H9 (cell line): ENCODE measurements around the gene CLEC16A. TPM values are rescaled to one million over a fixed set of nuclear protein-coding genes. Genes with fewer than 3 reads are reported as not detected.

Source experiments
- DNase-seq: peaks from one replicate; pipeline ENCODE4 v3.0.0-alpha.2; 2017
- H2AFZ ChIP-seq: one replicate; pipeline ENCODE4 v1.6.1; 2013; ENCODE audit warnings: mild to moderate bottlenecking, low read length, control low read depth, moderate library complexity
- H2AK5ac ChIP-seq: 2 replicates; pipeline ENCODE4 v1.6.1; 2013; ENCODE audit warnings: low read length, control low read depth, mixed read lengths; ENCODE audit not compliant: insufficient read length
- H2BK120ac ChIP-seq: one replicate; pipeline ENCODE4 v1.6.1; 2013; ENCODE audit warnings: low read depth, mild to moderate bottlenecking, low read length, control low read depth, inconsistent platforms; ENCODE audit not compliant: poor library complexity, severe bottlenecking
- H2BK12ac ChIP-seq: 2 replicates; pipeline ENCODE4 v1.6.1; 2013; ENCODE audit warnings: low read length, control low read depth, mixed read lengths, low read depth; ENCODE audit not compliant: insufficient read length
- H2BK15ac ChIP-seq: 2 replicates; pipeline ENCODE4 v1.6.1; 2013; ENCODE audit warnings: low read depth, low read length, control low read depth
- H2BK20ac ChIP-seq: one replicate; pipeline ENCODE4 v1.6.1; 2013; ENCODE audit warnings: low read depth, mild to moderate bottlenecking, low read length, control low read depth, inconsistent platforms; ENCODE audit not compliant: poor library complexity, severe bottlenecking
- H2BK5ac ChIP-seq: 2 replicates; pipeline ENCODE4 v1.6.1; 2013; ENCODE audit warnings: low read length, control low read depth, mixed read lengths; ENCODE audit not compliant: insufficient read length
- H3K14ac ChIP-seq: 2 replicates; pipeline ENCODE4 v1.6.1; 2013; ENCODE audit warnings: low read length, control low read depth; ENCODE audit not compliant: insufficient read depth
- H3K18ac ChIP-seq: 2 replicates; pipeline ENCODE4 v1.6.1; 2013; ENCODE audit warnings: low read depth, mild to moderate bottlenecking, mixed read lengths, low read length, control low read depth; ENCODE audit not compliant: insufficient read length
- H3K23ac ChIP-seq: 2 replicates; pipeline ENCODE4 v1.6.1; 2013; ENCODE audit warnings: low read length, control low read depth, mixed read lengths, low read depth; ENCODE audit not compliant: insufficient read length
- H3K23me2 ChIP-seq: 2 replicates; pipeline ENCODE4 v1.6.1; 2013; ENCODE audit warnings: low read depth, mild to moderate bottlenecking, mixed read lengths, low read length, control low read depth; ENCODE audit not compliant: insufficient read length, poor library complexity, severe bottlenecking
- H3K27ac ChIP-seq: 2 replicates; pipeline ENCODE4 v1.5.1; 2013; ENCODE audit warnings: low read length, control low read depth, mixed read lengths, low read depth; ENCODE audit not compliant: insufficient read length
- H3K27me3 ChIP-seq: 2 replicates; pipeline ENCODE4 v1.6.1; 2013; ENCODE audit warnings: low read length, control low read depth, inconsistent platforms; ENCODE audit not compliant: insufficient read depth
- H3K4ac ChIP-seq: 2 replicates; pipeline ENCODE4 v1.6.1; 2013; ENCODE audit warnings: low read depth, mild to moderate bottlenecking, control low read depth, inconsistent platforms, low read length, moderate library complexity
- H3K4me1 ChIP-seq: 2 replicates; pipeline ENCODE4 v1.6.1; 2013; ENCODE audit warnings: low read length, control low read depth, inconsistent platforms; ENCODE audit not compliant: insufficient read depth
- H3K4me2 ChIP-seq: 2 replicates; pipeline ENCODE4 v1.6.1; 2013; ENCODE audit warnings: low read length, control low read depth, mixed read lengths; ENCODE audit not compliant: insufficient read length, insufficient read depth
- H3K56ac ChIP-seq: 2 replicates; pipeline ENCODE4 v1.6.1; 2013; ENCODE audit warnings: low read depth, mild to moderate bottlenecking, mixed read lengths, low read length, control low read depth; ENCODE audit not compliant: insufficient read length
- H3K79me1 ChIP-seq: 2 replicates; pipeline ENCODE4 v1.6.1; 2013; ENCODE audit warnings: low read depth, mild to moderate bottlenecking, moderate library complexity, low read length, control low read depth, inconsistent platforms; ENCODE audit not compliant: insufficient read depth, poor library complexity, severe bottlenecking
- H3K79me2 ChIP-seq: 2 replicates; pipeline ENCODE4 v1.6.1; 2013; ENCODE audit warnings: low read length, control low read depth, inconsistent platforms; ENCODE audit not compliant: insufficient read depth
- H3K9ac ChIP-seq: 2 replicates; pipeline ENCODE4 v1.6.1; 2013; ENCODE audit warnings: low read length, control low read depth, mixed read lengths; ENCODE audit not compliant: insufficient read length; ENCODE audit errors: extremely low read depth
- H3K9me3 ChIP-seq: one replicate; pipeline ENCODE4 v1.6.1; 2013; ENCODE audit warnings: low read depth, low read length, inconsistent platforms; ENCODE audit not compliant: control insufficient read depth
- H3T11ph ChIP-seq: one replicate; pipeline ENCODE4 v1.6.1; 2013; ENCODE audit warnings: mild to moderate bottlenecking, low read length, control low read depth, inconsistent platforms
- H4K20me1 ChIP-seq: one replicate; pipeline ENCODE4 v1.6.1; 2013; ENCODE audit not compliant: control insufficient read depth, insufficient read length, insufficient read depth
- H4K5ac ChIP-seq: 2 replicates; pipeline ENCODE4 v1.6.1; 2013; ENCODE audit warnings: low read depth, mild to moderate bottlenecking, mixed read lengths, low read length, control low read depth; ENCODE audit not compliant: insufficient read length
- H4K8ac ChIP-seq: replicated peaks from 2 replicates; pipeline ENCODE4 v1.6.1; 2013; ENCODE audit warnings: low read length, control low read depth, mixed read lengths, low read depth; ENCODE audit not compliant: insufficient read length
- H4K91ac ChIP-seq: 2 replicates; pipeline ENCODE4 v1.6.1; 2013; ENCODE audit warnings: low read depth, mild to moderate bottlenecking, moderate library complexity, mixed read lengths, low read length, control low read depth; ENCODE audit not compliant: insufficient read length
- H3K27ac Mint-ChIP-seq, 3 experiments: 2 replicates in 2 of 3; 3 replicates in 1 of 3; pipeline ENCODE4 v1.8.0; 2020 to 2021; ENCODE audit warnings: mixed read lengths in 3 of 3, mild to moderate bottlenecking in 1 of 3, moderate library complexity in 1 of 3
- H3K27me3 Mint-ChIP-seq: 2 replicates; pipeline ENCODE4 v1.8.0; 2021; ENCODE audit warnings: low read depth, mild to moderate bottlenecking, moderate library complexity, mixed read lengths
- H3K36me3 Mint-ChIP-seq, 3 experiments: 2 replicates in 2 of 3; 3 replicates in 1 of 3; pipeline ENCODE4 v1.8.0; 2020 to 2021; ENCODE audit warnings: low read depth in 3 of 3, mixed read lengths in 3 of 3; ENCODE audit not compliant: insufficient read depth in 1 of 3
- H3K4me1 Mint-ChIP-seq, 2 experiments: 2 replicates each; pipeline ENCODE4 v1.8.0; 2020; ENCODE audit warnings: mixed read lengths in 2 of 2
- H3K4me3 Mint-ChIP-seq, 2 experiments: 2 replicates in 1 of 2; 3 replicates in 1 of 2; pipeline ENCODE4 v1.8.0; 2020 to 2021; ENCODE audit warnings: mild to moderate bottlenecking in 2 of 2, mixed read lengths in 2 of 2, moderate library complexity in 1 of 2
- H3K9me3 Mint-ChIP-seq, 2 experiments: 2 replicates in 1 of 2; 3 replicates in 1 of 2; pipeline ENCODE4 v1.8.0; 2020; ENCODE audit warnings: mild to moderate bottlenecking in 2 of 2, mixed read lengths in 2 of 2, moderate library complexity in 1 of 2
- CTCF ChIP-seq: fragments of 200-600 bp; sonication (generic); conservative IDR thresholded peaks from 3 replicates; pipeline ENCODE4 v1.8.0; 2021; ENCODE audit warnings: antibody characterized with exemption, mild to moderate bottlenecking
- WGBS: extraction: QIAGEN DNeasy Blood & Tissue Kit; methylation state at CpG from one replicate; pipeline ENCODE4 v1.1.7; 2013; ENCODE audit warnings: missing lambda C conversion rate, low lambda C conversion rate, mixed read lengths; ENCODE audit not compliant: insufficient read length; ENCODE audit errors: extremely low coverage; 5-methylcytosine and 5-hydroxymethylcytosine counted together
- total RNA-seq: library from RNA; stranded (reverse); gene quantifications from 2 replicates; pipeline ENCODE4 v1.2.1, GENCODE V29; 2021

The CLEC16A gene
- total RNA-seq, 1 experiment from 2014 or later = 15.2 TPM

DNA sequence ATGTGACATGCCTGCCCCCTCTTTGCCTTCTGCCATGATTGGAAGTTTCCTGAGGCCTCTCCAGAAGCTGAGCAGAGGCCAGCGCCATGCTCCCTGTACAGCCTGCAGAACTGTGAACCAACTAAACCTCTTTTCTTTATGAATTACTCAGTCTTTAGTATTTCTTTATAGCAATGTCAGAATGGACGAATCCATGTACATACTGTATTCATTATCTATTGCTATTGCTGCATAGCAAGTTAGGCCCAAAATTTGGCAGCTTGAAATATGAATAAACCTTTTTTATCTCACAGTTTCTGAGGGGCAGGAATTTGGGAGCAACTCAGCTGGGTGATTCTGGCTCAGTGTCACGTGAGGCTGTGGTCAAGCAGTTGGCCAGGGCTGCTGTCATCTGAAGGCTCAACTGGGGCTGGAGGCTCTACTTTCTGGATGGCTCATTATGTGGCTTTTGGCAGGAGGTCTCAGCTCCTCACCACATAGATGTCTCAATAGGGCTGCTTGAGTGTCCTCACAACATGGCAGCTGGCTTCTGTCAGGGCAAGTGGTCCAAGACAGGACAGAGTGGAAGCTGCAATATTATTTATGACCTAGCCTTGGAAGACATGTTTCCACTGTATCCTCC lies 271.7 kb downstream of the CLEC16A start:
- H4K5ac ChIP-seq = no peak overlapping the region
- H3K18ac ChIP-seq = no peak overlapping the region
- Mint-ChIP-seq H3K27ac (no peak overlapping the region; a peak in 1 of 7 replicates), H3K36me3 (peaks cover 6 to 16% (median 11%) of the 10 kb centered on the region in 3 experiments; a peak in 6 of 7 replicates), H3K4me1 (no peaks in the 10 kb centered on the region), H3K4me3 (no peak overlapping the region), H3K27me3 (peaks cover 2% of the 10 kb centered on the region), H3K9me3 (peaks cover 26 to 32% of the 10 kb centered on the region in 2 experiments)
- no peak overlapping the region for H2AFZ ChIP-seq
- H3K9ac ChIP-seq = no peak overlapping the region
- H2AK5ac ChIP-seq = no peak overlapping the region
- H3K23ac ChIP-seq = no peak overlapping the region
- H3K79me1 ChIP-seq = no peaks in the 10 kb centered on the region
- H2BK15ac ChIP-seq = no peak overlapping the region
- no peak overlapping the region for H3K4ac ChIP-seq
- no peak overlapping the region for H2BK5ac ChIP-seq
- no peak overlapping the region for H2BK12ac ChIP-seq
- H2BK20ac ChIP-seq = no peak overlapping the region
- no peak overlapping the region for H4K91ac ChIP-seq
- no peaks in the 10 kb centered on the region for H4K20me1 ChIP-seq
- H3K14ac ChIP-seq = no peak overlapping the region
- peaks cover 15% of the 10 kb centered on the region for H3K9me3 ChIP-seq
- no peaks in the 10 kb centered on the region for H3K79me2 ChIP-seq
- no peak overlapping the region for H3K27ac ChIP-seq
- H3K27me3 ChIP-seq = no peaks in the 10 kb centered on the region
- H4K8ac ChIP-seq = no peak overlapping the region
- no CpG with 5 or more reads among the region's 3 CpGs for WGBS
- no peak overlapping the region for H3T11ph ChIP-seq
- TF ChIP-seq CTCF = no peak
- H3K4me1 ChIP-seq = no peaks in the 10 kb centered on the region
- no peak overlapping the region for H3K4me2 ChIP-seq
- H3K23me2 ChIP-seq = no peaks in the 10 kb centered on the region
- no peak overlapping the region for H2BK120ac ChIP-seq
- no peak for DNase-seq
- no peak overlapping the region for H3K56ac ChIP-seq
